A549 (cell line): ENCODE measurements around the gene CBFA2T3.

Experiments used
- CBX2 ChIP-seq: fragments of 200-600 bp; sonication (generic); IDR thresholded peaks from 2 replicates; pipeline ENCODE4 v1.6.1; 2016; ENCODE audit warnings: low read depth, mild to moderate bottlenecking, borderline replicate concordance
- CEBPB ChIP-seq, 2 experiments: fragments of >200 bp in 1 of 2; sonication (Bioruptor Twin) in 1 of 2; formaldehyde crosslinking in 1 of 2; IDR thresholded peaks; 2 replicates each; pipeline ENCODE4 v1.6.1; 2012 to 2016
- EP300 ChIP-seq, 2 experiments: fragments of >200 bp; sonication (Bioruptor Twin); formaldehyde crosslinking; IDR thresholded peaks; 2 replicates in 1 of 2; 3 replicates in 1 of 2; pipeline ENCODE4 v1.6.1; 2016 to 2017
- PHF8 ChIP-seq: fragments of 200-600 bp; sonication (generic); IDR thresholded peaks from 2 replicates; pipeline ENCODE4 v1.6.1; 2016; ENCODE audit warnings: low read depth, mild to moderate bottlenecking, antibody characterized with exemption, moderate library complexity, borderline replicate concordance
- POLR2A ChIP-seq: IDR thresholded peaks from 2 replicates; pipeline ENCODE4 v1.6.1; 2012; ENCODE audit warnings: mild to moderate bottlenecking, low read length
- RFX5 ChIP-seq: fragments of 450-650 bp; IDR thresholded peaks from 2 replicates; pipeline ENCODE4 v1.7.1; 2014; ENCODE audit warnings: antibody characterized with exemption, mild to moderate bottlenecking, moderate library complexity
- SMC3 ChIP-seq: fragments of >200 bp; sonication (Bioruptor Twin); formaldehyde crosslinking; IDR thresholded peaks from 3 replicates; pipeline ENCODE4 v1.6.1; 2018; ENCODE audit warnings: inconsistent platforms
- TF ChIP-seq, protein P1 (sequence below): fragments of >200 bp; sonication (Bioruptor Twin); formaldehyde crosslinking; IDR thresholded peaks from 3 replicates; pipeline ENCODE4 v1.5.1; 2016
- TF ChIP-seq, protein P2 (sequence below): IDR thresholded peaks from 2 replicates; pipeline ENCODE4 v1.6.1; 2012

DNA sequence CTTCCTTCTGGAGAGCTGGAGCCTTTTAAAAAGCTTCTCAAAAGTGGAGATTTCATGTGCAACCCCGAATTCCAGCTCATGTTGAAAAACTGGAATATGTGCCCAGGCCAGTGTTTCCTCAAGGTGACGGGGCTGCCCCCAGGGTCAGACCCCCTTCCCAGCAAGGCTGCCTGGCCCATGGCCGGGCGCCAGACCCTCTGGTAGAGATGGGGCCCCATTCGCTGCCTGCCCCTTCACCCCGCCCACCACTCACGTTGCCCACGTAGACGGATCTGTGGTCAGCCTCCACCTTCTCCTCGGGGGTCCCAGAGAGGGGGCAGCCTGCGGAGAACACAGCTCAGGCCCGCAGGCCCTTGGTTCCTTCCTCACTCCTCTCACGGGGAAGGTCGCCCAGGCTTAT, 111.7 kb downstream of the CBFA2T3 start:
- TF ChIP-seq, protein P1, sequence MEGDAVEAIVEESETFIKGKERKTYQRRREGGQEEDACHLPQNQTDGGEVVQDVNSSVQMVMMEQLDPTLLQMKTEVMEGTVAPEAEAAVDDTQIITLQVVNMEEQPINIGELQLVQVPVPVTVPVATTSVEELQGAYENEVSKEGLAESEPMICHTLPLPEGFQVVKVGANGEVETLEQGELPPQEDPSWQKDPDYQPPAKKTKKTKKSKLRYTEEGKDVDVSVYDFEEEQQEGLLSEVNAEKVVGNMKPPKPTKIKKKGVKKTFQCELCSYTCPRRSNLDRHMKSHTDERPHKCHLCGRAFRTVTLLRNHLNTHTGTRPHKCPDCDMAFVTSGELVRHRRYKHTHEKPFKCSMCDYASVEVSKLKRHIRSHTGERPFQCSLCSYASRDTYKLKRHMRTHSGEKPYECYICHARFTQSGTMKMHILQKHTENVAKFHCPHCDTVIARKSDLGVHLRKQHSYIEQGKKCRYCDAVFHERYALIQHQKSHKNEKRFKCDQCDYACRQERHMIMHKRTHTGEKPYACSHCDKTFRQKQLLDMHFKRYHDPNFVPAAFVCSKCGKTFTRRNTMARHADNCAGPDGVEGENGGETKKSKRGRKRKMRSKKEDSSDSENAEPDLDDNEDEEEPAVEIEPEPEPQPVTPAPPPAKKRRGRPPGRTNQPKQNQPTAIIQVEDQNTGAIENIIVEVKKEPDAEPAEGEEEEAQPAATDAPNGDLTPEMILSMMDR: no peak
- TF ChIP-seq PHF8 (no peak), RFX5 (no peak), POLR2A (no peak), CEBPB (IDR thresholded peaks at IDR 0.05) (no peak), EP300 (IDR thresholded peaks at IDR 0.05) (no peak), SMC3 (no peak), CBX2 (no peak)
- TF ChIP-seq, protein P2, sequence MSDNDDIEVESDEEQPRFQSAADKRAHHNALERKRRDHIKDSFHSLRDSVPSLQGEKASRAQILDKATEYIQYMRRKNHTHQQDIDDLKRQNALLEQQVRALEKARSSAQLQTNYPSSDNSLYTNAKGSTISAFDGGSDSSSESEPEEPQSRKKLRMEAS: no peak
